GM13976 (cell line): ENCODE data around the gene NFKBIE.

Source experiments
- DNase-seq: peaks from one replicate; pipeline ENCODE4 v3.0.0; 2012; ENCODE audit warnings: low spot score
- CTCF ChIP-seq: IDR thresholded peaks from 2 replicates; pipeline ENCODE4 v1.5.1; 2012; ENCODE audit warnings: borderline replicate concordance, mild to moderate bottlenecking; ENCODE audit not compliant: insufficient read depth; ENCODE audit errors: extremely low read depth, missing control alignments, control extremely low read depth
- in situ Hi-C: fragments of 300-500 bp; cut with MboI; formaldehyde crosslinking; loops from one replicate; pipeline ENCODE4 v1.12.0; 2022; ENCODE audit warnings: low sequenced_read_pairs, mixed read lengths, inconsistent platforms; ENCODE audit not compliant: unreplicated experiment

Gene NFKBIE

GRCh38 chr6:44301782-44302564 is 36.6 kb upstream of the NFKBIE start:
- in situ Hi-C loops: no loop called here
- no peak for DNase-seq
- no peak for TF ChIP-seq CTCF

GRCh38 chr6:44301106-44301505 is 35.8 kb upstream of the NFKBIE start:
- in situ Hi-C loops: no loop called here
- DNase-seq: no peak
- no peak for TF ChIP-seq CTCF

GRCh38 chr6:44300292-44300823 is 35.0 kb upstream of the NFKBIE start:
- in situ Hi-C loops: no loop called here

GRCh38 chr6:44298864-44299263 is 33.5 kb upstream of the NFKBIE start:
- TF ChIP-seq CTCF: no peak
- no peak for DNase-seq
- in situ Hi-C loops: no loop called here

More at GRCh38 chr6:44300292-44300823, 35.0 kb upstream of the NFKBIE start:
- TF ChIP-seq CTCF: no peak
- no peak for DNase-seq

- in situ Hi-C loops: no loop called here
- TF ChIP-seq CTCF: no peak
- DNase-seq: no peak
Observed at GRCh38 chr6:44298055-44298803, 32.9 kb upstream of the NFKBIE start.

- TF ChIP-seq CTCF: no peak
- in situ Hi-C loops: no loop called here
- DNase-seq: peak; percentile 71
Observed at GRCh38 chr6:44297063-44298038, 32.0 kb upstream of the NFKBIE start.
